ENCODE measurements around the gene ESPN.
"Not testable (repeated sequence)": the region's sequence is repeated elsewhere in the genome, so short reads cannot be mapped to it uniquely, and the experiment has no call there.

Gene ESPN

DNA sequence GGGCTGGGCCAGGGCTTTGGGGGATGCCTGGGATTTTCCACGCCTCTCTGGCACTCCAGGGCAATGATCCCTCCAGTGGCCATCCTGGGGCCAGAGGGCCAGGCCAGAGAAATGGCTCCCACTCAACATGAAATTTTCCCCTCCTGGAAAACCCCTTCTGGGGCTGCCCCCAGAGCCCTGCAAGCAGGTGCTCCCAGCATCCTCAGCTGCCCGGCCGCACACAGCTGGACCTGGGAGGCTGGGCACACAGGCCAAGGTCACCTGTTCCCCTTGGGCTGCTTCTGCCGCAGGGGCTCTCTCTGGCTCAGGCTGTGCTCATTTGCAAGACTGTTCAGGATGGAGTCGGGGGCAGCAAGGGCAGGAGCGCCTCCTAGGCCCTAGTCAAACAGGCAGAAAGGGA lies 3.9 kb downstream of the ESPN start:
- not testable (repeated sequence) for DNase-seq

DNA sequence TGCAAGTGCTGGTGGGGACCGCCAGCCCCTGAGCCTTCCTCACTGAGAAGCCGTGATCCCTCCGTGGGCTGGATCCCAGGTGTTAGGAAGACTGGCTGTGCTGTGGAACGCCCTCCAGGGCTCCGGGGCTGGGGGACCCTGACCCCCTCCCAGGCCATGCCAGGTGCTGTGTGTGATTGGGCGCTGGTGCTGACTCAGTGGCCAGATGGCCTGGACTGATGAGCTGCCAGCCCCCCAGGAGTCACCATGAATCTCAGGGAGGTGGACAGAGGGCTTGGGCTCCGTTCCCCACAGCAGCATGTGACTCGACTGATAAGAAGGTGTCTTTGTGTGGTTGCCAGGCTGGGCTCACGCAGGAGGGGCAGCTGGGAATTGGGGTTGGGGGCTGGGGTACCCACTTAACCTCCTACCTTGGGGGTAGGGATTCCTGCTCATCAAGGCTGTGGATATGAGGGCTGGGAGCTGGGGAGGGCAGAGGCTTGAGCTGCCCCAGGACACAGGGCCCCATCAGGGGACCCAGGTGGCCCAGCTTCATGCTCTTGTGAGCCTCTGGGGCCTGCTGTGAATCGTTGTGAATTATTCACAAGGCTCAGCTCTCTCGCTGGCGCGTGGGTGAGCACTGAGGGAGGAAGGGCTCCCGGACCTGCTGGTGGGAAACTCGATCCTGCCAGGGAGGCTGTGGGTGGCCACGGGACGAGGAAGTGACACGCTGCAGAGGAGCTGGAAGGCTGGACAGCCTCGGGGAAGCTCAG lies 5.3 kb downstream of the ESPN start:
- not testable (repeated sequence) for DNase-seq

DNA sequence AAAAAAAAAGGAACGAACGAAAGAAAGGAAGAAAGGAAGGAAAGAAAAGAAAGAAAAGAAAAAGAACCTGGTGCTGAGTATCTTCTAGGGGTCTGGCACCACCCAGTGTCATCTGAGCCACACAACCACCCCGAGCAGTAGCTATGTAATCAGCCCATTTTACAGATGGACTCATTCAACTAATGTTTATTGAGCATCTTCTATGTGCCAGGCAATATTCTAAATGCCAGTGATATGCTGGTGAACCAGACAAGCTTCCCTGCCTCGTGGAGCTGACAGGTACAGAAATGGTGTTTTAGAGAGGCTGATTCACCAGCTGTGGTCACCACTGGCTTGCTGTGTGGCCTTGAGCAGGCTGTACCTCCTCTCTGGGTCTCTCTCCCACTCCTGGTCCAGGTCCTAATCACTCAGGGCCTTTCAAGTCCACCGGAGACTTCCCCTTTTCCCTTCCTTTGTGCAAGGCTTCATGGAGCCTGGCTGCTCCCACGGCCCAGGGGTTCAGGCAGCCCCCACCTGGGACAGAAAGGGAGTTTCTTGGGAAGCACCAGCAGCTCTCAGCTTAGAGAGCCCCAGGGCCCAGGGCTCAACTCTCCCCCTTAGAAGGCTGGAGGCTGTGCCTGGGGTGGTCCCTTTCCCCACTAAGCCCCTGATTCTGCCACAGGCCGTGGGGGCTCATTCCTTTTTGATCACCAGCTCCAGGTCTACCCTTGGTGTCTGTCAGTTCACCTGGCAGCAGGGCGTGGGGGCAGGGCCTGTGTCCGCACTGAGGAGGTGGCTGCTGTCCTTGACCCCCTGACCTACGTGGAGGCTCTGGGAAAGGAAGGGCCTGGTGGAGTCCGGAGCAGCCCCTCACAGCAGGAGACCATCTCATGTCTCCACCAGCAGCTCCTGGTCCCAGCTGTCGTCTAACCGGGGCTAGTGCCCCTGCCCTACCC lies 7.3 kb downstream of the ESPN start:
- DNase-seq, result not testable (repeated sequence)

DNA sequence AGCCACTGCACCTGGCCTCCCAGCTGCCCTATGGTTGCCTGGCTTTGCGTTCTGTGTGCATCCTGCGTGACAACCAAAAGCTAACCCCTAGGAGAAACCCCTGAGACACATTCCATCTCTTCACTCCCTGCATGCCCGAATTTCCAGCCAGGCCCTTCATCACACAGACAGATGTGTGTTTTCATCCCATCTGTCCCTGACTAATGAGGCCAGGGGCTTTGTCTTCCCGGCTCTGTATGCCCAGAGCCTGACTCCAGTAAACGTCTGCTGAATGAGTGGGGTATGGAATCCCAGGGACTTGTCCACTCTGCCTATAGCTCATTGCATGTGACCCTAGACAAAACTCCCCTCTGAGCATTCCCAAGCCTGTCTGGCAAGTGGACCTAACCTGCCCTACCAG lies 9.6 kb downstream of the ESPN start:
- no peak for DNase-seq

DNA sequence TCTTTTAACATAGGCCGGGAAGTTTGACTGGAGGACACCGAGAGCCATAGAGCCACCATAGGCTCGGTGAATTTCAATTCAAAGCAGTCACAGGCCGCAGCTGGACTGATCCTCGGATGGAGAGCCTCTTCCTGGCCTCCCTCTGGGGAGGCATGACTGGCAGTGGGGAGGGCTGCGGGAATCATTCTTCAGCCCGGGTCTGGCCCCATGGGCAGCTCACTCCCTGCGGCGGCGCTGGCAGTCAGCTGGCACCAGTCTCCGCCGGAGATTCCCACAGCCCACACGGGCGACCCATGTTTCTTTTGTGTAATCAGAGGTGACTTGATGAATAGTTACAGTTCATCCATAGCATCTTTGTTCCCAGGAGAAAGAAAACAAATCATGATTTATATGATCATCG lies 10.6 kb downstream of the ESPN start:
- no peak for DNase-seq

DNA sequence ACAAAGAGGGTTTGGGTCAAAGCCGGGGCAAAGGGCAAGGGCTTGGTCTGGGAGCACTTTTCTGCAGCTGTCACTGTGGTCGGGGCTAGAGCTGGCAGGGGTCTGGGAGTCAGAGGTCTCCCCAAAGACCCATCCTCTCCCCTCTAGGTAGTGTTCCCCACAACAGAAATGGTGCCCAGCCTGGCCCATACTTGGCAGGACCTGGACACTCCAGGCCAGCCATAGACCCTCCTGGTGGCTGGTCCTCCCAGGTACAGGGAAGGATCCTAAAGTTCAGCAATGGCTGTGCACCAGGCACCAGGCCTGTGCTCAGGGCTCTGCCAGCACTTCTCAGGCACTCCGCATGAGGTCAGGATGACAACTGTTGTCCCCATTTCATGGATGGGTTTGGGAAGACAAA lies 11.0 kb downstream of the ESPN start:
- no peak for DNase-seq

DNA sequence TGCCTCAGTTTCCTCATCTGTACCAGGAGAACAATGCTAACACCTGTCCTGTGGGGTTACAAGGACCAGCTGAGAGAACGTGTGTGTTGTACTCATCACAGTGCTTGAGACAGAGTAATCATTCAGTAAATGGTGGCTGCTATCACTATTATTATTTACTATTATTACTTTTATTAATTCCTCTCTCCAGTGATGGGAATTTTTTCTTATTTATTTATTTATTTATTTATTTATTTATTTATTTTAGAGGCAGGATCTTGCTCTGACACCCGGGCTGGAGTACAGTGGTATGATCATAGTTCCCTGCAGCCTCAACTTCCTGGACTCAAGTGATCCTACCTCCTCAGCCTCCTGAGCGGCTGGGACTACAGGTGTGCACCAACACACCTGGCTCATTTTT lies 11.7 kb downstream of the ESPN start:
- DNase-seq, result not testable (repeated sequence)

DNA sequence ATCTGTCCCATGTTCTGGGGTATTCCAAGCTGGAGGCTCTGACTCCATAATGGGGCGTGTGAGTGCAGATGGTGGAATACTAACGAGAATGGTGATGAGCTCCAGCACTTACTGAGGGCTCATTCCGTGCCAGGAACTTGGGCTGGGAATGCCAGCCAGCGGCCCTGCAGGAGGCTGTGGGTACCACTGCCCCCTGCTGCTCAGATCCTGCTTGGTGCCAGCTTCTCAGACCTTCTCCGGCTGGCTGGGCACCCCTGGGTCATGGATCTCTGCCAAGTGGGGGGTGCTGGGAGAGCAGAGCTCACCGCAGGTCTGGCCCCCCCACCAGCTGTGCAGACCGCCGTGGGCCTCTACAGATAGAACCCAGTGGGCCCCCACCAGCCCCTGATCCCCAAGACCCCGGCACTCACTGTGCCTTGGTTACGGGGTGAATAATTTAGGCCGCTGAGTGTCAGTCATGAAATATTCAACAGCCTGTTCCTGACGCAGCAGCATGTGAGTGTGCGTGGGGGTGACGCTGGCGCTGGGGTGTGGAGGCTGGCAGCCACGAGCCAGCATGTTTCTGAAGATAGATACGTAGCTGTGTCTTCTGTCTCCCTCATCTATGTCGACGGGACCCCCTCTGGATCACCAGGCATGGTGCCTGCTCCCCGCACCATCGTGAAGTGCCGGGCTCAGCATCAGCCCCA lies 12.6 kb downstream of the ESPN start:
- not testable (repeated sequence) for DNase-seq

DNA sequence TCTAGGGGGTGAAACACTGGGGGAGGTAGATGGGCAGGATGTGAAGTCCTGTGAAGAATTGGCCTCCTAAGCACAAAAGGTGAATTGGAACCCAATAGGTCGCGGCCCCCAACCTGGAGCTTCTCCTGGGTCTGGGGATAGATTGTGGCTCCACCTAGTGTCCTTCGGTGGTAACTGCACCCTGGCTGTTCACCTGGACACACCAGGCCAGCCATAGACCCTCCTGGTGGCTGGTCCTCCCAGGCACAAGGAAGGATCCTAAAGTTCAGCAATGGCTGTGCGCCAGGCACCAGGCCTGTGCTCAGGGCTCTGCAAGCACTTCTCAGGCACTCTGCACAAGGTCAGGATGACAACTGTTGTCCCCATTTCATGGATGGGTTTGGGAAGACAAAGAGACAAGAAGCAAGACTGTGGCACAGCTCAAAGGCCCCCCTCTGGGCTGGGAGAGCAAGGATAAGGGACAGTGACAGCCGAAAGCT lies 13.5 kb downstream of the ESPN start:
- DNase-seq, result peak; percentile 73

DNA sequence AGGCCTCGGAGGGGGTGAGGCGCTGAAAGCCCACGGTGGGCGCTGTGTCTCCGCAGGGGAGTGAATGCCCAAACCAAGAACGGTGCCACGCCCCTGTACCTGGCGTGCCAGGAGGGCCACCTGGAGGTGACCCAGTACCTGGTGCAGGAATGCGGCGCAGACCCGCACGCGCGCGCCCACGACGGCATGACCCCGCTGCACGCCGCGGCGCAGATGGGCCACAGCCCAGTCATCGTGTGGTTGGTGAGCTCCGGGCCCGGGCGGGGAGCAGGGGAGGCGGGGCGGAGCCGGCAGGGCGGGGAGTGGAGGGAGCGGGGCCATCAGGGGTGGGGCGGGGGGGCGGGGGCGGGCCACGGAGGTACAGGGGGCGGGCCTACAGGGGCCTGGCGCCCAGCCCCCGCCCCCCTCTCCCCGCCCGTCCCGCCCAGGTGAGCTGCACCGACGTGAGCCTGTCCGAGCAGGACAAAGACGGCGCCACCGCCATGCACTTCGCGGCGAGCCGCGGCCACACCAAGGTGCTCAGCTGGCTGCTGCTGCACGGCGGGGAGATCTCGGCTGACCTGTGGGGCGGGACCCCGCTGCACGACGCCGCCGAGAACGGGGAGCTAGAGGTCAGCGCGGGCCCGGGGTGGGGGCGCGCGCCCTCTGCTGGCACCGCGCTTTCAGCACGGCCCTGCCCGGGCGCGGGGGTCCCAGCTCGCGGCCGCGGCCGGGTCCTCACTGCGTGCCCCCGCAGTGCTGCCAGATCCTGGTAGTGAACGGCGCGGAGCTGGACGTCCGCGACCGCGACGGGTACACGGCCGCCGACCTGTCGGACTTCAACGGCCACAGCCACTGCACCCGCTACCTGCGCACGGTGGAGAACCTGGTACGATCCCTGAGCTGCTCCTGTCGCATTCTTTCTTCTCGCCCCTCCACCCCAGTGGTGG lies 15.9 kb downstream of the ESPN start:
- peak; percentile 74 for DNase-seq

DNA sequence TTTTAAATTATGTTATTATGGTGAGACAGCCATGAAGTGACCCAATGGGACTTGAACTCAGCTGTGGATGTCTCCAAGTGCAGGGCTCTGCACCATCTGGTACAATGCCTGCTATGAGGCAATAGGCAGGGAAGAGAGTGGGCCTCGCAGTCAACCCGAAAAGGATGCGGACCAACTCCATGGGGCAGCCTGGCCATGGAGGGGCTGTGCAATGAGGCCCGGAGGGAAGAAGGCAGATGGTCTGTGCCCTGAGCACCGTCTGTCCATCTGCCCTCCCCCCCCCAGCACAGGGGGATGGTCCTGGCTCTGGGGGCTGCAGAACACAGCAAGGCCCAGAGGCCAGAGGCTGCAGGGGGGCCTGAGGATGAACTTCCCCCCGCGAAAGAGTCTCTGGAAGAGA lies 17.0 kb downstream of the ESPN start:
- DNase-seq, result no peak

DNA sequence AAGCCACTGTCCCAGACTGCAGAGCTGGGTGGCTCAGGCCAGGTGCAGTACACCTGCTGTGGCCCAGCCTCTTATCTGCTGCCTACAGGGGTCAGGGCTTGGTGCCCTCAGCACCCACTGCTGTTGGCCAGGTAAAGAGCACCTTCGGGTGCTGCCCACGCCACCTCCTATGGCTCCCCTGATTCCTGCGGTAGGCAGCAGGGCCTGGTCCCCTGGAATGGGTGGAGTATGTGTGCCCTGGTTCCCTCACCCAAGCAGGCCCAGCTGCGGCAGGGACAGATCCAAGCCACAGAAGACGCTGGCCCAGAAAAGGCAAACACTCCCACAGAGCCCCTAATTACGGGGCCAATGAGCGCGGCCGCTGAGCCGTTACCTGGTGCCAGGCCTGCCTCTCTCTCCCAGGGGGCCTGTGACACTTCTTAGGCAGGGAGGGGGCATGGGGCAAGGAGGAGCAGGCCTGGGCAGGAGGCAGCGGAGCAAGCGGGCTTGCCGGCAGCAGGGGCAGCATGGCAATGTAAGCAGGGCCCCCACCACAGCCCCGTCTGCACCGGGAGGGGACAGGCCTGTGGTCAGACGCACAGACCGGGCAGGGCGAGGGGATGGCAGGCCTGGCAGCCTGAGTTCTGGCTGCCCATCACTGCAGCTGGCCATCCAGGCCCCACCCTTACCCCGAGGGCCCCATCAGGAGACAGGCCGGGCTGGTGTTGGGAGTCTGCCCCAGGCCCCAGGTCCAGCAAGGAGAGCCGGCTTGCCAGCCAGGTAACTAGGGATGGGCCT lies 19.0 kb downstream of the ESPN start:
- DNase-seq, result no peak

DNA sequence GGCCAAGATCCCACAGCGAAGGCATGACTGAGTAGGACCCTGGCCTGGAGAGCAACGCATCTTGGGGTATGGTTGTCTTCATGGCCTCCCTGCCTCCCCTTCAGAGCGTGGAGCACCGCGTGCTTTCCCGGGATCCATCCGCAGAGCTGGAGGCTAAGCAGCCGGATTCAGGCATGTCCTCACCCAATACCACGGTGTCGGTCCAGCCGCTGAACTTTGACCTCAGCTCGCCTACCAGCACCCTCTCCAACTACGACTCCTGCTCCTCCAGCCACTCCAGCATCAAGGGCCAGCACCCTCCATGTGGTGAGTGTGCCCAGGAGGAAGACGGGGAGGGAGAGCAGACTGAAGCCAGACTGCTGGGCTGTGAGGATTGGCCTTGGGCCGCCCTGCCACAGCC lies 19.8 kb downstream of the ESPN start:
- DNase-seq, result no peak

DNA sequence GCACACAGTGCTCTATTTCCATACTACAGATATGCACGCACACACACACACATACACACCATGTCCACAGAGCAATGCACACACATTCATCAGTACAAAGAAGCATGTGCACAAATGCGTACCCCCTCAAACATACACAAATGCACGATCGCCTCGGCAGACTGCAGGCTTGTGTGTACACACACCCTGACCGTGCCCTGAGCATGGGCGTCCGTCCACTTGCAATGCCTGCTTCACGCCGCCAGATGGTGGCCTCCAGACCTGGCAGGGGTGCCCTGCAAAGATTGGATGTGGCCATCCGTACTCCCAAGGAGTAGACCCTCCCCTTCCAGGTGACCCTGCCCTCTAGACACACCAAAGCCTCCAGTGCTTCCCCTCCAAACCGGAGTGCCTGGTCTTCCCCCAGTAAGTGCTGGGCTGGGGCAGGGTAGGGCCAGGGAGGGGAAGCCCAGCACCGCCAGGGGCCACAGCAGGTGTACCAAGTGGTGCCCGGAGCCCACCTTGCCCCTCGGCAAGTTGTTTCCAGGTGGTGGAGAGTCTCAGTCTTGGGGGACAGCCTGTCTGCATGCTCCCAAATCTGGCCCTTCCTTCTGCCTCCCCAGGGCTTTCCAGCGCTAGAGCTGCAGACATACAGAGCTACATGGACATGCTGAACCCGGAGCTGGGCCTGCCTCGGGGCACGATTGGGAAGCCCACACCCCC lies 20.6 kb downstream of the ESPN start:
- DNase-seq, result peak; percentile 41

DNA sequence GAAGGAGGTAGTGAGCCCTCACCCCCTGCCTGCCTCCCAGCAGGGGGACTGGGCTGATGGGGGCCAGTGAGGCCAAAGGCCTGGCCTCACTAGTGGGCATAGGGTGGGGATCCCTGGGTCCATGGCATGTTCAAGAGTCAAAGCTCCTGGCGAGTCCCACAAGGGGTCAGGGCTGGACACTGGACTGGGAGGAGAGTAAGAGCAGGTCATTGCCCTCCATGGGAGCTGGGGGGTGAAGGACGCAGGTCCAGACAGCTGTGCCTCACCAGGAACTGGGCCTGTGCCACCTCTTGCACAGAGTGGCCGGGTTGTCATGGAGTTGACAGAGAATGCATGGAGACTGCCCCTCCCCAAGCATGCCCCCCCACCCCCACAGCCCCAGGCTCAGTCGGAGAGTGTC lies 21.4 kb downstream of the ESPN start:
- DNase-seq, result not testable (repeated sequence)

DNA sequence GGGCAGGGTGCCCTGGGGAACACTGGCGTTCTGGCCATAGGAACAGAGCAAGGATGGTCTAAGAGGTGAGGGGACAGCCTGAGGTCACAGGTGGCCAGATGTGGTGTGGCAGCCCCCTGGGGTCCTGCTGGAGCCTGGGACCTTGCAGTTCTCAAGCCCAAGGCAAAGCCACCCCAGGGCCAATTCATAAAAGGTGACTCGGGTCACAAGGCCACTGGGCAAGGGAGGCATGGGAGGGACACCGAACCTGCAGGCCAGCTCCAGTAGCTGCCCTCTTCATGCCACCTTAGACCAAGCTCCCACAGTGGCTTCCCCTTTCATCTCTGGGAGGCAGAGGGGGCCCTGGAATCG lies 22.1 kb downstream of the ESPN start:
- no peak for DNase-seq

DNA sequence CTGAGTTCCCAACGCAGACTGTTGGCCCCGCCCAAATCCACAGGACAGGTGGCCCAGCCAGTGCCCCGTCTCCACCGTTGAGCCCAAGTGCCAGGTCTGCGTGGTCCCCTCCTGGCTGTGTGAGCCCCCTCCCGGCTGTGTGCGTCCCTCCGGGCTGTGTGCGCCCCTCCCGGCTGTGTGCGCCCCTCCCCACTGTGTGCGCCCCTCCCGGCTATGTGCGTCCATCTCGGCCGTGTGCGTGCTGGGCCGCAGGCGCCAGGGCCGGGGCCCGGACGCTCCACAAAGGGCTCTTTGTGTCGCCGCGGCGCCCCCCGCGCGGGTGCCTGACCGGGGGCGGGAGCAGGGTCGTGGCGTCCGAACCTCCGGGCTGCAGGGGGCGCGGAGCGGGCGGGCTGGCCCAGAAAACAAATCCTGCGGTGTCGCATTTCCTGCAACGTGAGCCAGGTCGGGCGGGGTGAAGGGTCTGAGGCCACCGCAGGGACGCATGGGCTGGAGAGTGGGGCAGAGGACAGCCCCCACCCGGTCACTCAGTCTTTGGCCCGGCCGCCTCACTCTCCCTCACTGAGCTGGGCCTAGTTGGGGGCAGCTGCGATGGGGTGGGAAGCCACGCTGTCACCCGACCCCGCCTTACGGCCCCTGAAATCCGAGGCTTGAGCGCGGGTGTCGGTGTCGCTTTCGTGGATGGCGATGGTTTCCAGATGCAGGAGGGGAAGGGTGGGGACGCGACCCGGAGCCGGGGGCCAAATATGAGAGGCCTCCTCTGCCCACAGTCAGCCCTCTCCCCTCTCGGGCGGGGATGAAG lies 22.6 kb downstream of the ESPN start:
- no peak for DNase-seq

DNA sequence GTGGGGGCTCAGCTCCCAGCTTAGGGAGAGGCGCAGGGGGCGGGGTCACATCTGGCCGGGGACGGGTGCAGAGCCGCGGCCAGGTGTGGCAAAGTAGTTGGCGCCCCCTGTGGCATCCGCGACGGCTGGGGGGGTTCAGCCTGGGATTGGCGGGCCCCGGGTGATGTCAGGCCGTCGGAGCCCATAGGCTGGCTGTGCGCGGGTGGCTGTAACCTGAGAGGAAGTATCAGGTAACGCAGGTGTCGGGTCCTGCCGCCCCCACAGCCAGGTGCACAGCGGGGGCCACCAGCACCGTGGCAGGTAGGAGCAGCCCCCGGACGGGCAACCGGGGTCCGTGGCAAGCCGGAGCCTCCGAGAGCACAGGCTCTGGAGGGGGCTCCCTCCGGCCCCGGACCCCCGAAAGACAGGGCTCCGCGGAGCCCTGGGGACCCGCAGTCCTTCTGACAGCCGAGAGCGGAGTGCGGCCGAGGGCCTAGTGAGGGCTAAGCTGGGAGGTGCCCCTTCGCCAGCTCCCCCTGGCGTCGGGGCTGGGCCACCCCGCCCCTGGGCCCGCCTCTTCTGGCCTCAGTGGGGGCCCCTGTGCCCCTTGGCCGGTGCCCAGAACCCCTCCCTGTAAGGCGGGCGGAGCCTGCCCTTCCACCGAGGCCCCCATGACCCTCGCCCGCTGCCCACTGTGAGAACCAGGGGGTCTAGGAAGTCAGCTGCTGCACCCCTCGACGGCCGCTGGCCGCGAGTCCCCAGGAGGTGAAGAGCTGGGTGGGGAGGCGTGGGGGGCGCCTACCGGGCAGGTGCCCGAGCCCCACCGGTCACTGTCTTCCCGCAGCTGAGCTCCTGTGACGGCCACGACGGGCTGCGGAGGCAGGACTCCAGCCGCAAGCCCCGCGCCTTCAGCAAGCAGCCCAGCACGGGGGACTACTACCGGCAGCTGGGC lies 23.5 kb downstream of the ESPN start:
- DNase-seq, result no peak

Data from stimulated activated CD4-positive, alpha-beta T cell treated with anti-CD3 and anti-CD28 coated beads, Interleukin-1b, Interleukin-23, amount 100 ng/mL, for 48 hours (primary cell).